Measurements from ENCODE around the gene ANTKMT. TPM values are rescaled to one million over a fixed set of nuclear protein-coding genes. Genes with fewer than 3 reads are reported as not detected.

ANTKMT gene
- total and polyA plus RNA-seq, 2 of the 8 experiments (the other 6 are each of a cell fraction or from before 2014, with no cell fraction given): 26.5 to 26.6 TPM

DNA sequence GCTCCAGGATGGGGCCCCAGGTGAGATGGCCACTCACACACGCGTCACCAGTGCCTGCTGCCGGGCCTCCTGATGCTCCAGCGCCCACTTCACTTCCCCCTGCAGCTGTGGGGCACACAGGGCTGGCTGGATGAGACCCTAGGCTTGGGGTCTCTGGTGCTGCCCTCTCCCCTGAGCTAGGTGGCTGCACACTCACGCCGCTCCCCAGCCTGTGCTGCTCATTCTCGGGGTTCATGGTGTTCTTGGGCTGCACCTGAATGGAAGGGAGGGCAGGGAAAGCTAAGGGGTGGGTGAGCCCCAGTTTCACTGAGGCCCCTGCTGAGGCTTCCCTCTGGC, 4.1 kb downstream of the ANTKMT start:
- no peak overlapping the region for H3K56ac ChIP-seq (replicated peaks; ENCODE audit: insufficient read length, low read depth, low read length)
- POLR2A ChIA-PET (ENCODE audit: partially characterized antibody): interaction anchor here (1.1 to 23.0 kb wide), 15 partner anchors 2 to 76 kb away, joined by 3 to 353 read pairs (median 7); partner anchors contain the start of genes ANTKMT, CCDC78, CHTF18 and CIAO3
- no peak for FAIRE-seq
- H3K4me1 ChIP-seq (replicated peaks in 1 of 4; ENCODE audit: control insufficient read depth in 3 of 4, insufficient read depth in 4 of 4, low read length in 3 of 4): peaks cover 0 to 18% (median 11%) of the 10 kb centered on the region in 4 experiments; a peak in 5 of 7 replicates
- H2BK120ac ChIP-seq (replicated peaks; ENCODE audit: low read depth, low read length): no peak overlapping the region
- 80% methylated on average over 7 of the region's 7 CpGs; no CpG with 5 or more reads in 1 of the 2 experiments for WGBS, 2 experiments (ENCODE audit: extremely low coverage in 1 of 2, insufficient coverage in 1 of 2, insufficient read length in 1 of 2, insufficient replicate concordance in 2 of 2, low coverage in 1 of 2, low lambda C conversion rate in 2 of 2, missing lambda C conversion rate in 1 of 2)
- H3K4ac ChIP-seq (replicated peaks; ENCODE audit: insufficient read length, low read depth, low read length): no peak overlapping the region
- no peak overlapping the region for H2AFZ ChIP-seq (ENCODE audit: low read length)
- no peak overlapping the region for H3K4me2 ChIP-seq (ENCODE audit: insufficient read depth in 1 of 2, low read depth in 2 of 2, low read length in 2 of 2)
- peaks cover 4 to 12% of the 10 kb centered on the region in 2 experiments for H4K20me1 ChIP-seq (replicated peaks in 1 of 2; ENCODE audit: control insufficient read depth in 1 of 2, insufficient read depth in 2 of 2, low read length in 2 of 2)
- peaks cover 0 to 6% (median 0%) of the 10 kb centered on the region in 4 experiments; a peak in 1 of 8 replicates for H3K36me3 ChIP-seq (ENCODE audit: control insufficient read depth in 2 of 4, insufficient read depth in 4 of 4, low read length in 3 of 4)
- H3K14ac ChIP-seq (ENCODE audit: insufficient read length): no peak overlapping the region
- H4K8ac ChIP-seq (ENCODE audit: extremely low read depth, insufficient read depth, low read length): no peak overlapping the region
- H2BK12ac ChIP-seq (ENCODE audit: low read depth, low read length): no peak overlapping the region
- peaks cover 27% of the 10 kb centered on the region; the same call in 1 of the 2 replicates for H3K23me2 ChIP-seq (ENCODE audit: low read depth, low read length)
- peak in 1 of 2 experiments; percentile 39 for DNase-seq (ENCODE audit: low read depth in 1 of 2, low spot score in 2 of 2)
- no peak overlapping the region for H4K91ac ChIP-seq (replicated peaks; ENCODE audit: insufficient read length, low read length)
- H4K5ac ChIP-seq (ENCODE audit: insufficient read length, low read depth, low read length): no peak overlapping the region
- no peak overlapping the region for H3K23ac ChIP-seq (ENCODE audit: insufficient read length)
- no peaks in the 10 kb centered on the region; a peak in 1 of 4 replicates for H3K9me3 ChIP-seq (ENCODE audit: insufficient read depth in 2 of 2, low read depth in 1 of 2, low read length in 1 of 2)
- H3K18ac ChIP-seq (ENCODE audit: extremely low read depth, low read length): no peak overlapping the region
- H3K4me3 ChIP-seq (ENCODE audit: extremely low read depth in 1 of 4, insufficient read depth in 2 of 4, low read depth in 3 of 4, low read length in 4 of 4): no peak overlapping the region
- H3K27ac ChIP-seq (ENCODE audit: low read depth, low read length): no peak overlapping the region
- no peak overlapping the region for H2BK15ac ChIP-seq (ENCODE audit: low read length)
- no peaks in the 10 kb centered on the region for H3K79me1 ChIP-seq (ENCODE audit: low read depth, low read length)
- no peak overlapping the region for H2BK5ac ChIP-seq (ENCODE audit: low read depth, low read length)
- CTCF ChIA-PET (ENCODE audit: partially characterized antibody): interaction anchor here (0.5 to 35.8 kb wide), 4 partner anchors 8 to 76 kb away, joined by 3 to 977 read pairs (median 700); partner anchors contain the start of genes ANTKMT, CCDC78, CHTF18 and CIAO3
- TF ChIP-seq BACH1 (IDR thresholded peaks at IDR 0.05; ENCODE audit: low read length) (no peak), RFX5 (IDR thresholded peaks at IDR 0.05; ENCODE audit: borderline replicate concordance, low read depth, low read length) (no peak), CEBPB (IDR thresholded peaks at IDR 0.05; ENCODE audit: low read depth, low read length) (no peak), KDM1A (IDR thresholded peaks at IDR 0.05; ENCODE audit: borderline replicate concordance, low read length) (no peak), RAD21 (IDR thresholded peaks at IDR 0.05 in 1 of 2, conservative IDR thresholded peaks at IDR 0.05 in 1 of 2; ENCODE audit: low read depth in 2 of 2, low read length in 2 of 2) (no peak), RBBP5 (IDR thresholded peaks at IDR 0.05; ENCODE audit: borderline replicate concordance, low read depth, low read length) (no peak), YY1 (IDR thresholded peaks at IDR 0.05; ENCODE audit: low read depth, low read length) (no peak), SP2 (IDR thresholded peaks at IDR 0.05; ENCODE audit: low read length) (no peak), NRF1 (IDR thresholded peaks at IDR 0.05; ENCODE audit: low read depth, low read length) (no peak), SAP30 (IDR thresholded peaks at IDR 0.05; ENCODE audit: insufficient read depth, insufficient replicate concordance, low read length) (no peak), CHD1 (IDR thresholded peaks at IDR 0.05; ENCODE audit: low read depth, low read length) (no peak), JUND (IDR thresholded peaks at IDR 0.05; ENCODE audit: low read length) (no peak), BCL11A (IDR thresholded peaks at IDR 0.05; ENCODE audit: low read depth in 2 of 2, low read length in 2 of 2) (no peak), SIX5 (IDR thresholded peaks at IDR 0.05; ENCODE audit: low read depth, low read length) (no peak), TBP (IDR thresholded peaks at IDR 0.05; ENCODE audit: low read depth, low read length) (no peak)
- H2AK5ac ChIP-seq (ENCODE audit: low read depth, low read length): no peak overlapping the region
- no peaks in the 10 kb centered on the region for H3K79me2 ChIP-seq (ENCODE audit: control insufficient read depth in 1 of 2, insufficient read depth in 2 of 2, low read length in 2 of 2)
- no peak overlapping the region for H2BK20ac ChIP-seq (ENCODE audit: low read length)
- no peak overlapping the region for H3K9ac ChIP-seq (replicated peaks in 1 of 4; ENCODE audit: extremely low read depth in 1 of 4, low read depth in 3 of 4, low read length in 3 of 4)
- H3K27me3 ChIP-seq (replicated peaks in 1 of 4; ENCODE audit: control insufficient read depth in 3 of 4, extremely low read depth in 1 of 4, insufficient read depth in 3 of 4, low read length in 3 of 4): peaks cover 0 to 16% (median 5%) of the 10 kb centered on the region in 4 experiments; a peak in 4 of 7 replicates
